SK-N-MC (cell line): ENCODE results near the gene GLB1L3.

Experiments
- DNase-seq: peaks from one replicate; pipeline ENCODE4 v3.0.0-alpha.2; 2011; ENCODE audit warnings: low read depth, low spot score
- H3K27ac ChIP-seq: fragments of 200-600 bp; sonication (generic); 2 replicates; pipeline ENCODE4 v1.5.1; 2016; ENCODE audit warnings: mixed run types
- H3K36me3 ChIP-seq: fragments of 200-600 bp; sonication (generic); 2 replicates; pipeline ENCODE4 v1.6.1; 2017; ENCODE audit warnings: antibody characterized with exemption, low read length, mixed read lengths; ENCODE audit not compliant: insufficient read depth
- H3K4me3 ChIP-seq: fragments of 200-600 bp; sonication (generic); 2 replicates; pipeline ENCODE4 v1.5.1; 2016
- H3K9ac ChIP-seq: fragments of 200-600 bp; sonication (generic); 2 replicates; pipeline ENCODE4 v1.8.0; 2017; ENCODE audit warnings: mixed run types, mixed read lengths; ENCODE audit not compliant: insufficient read length
- H3K9me3 ChIP-seq: fragments of 200-600 bp; sonication (generic); 2 replicates; pipeline ENCODE4 v1.6.1; 2017; ENCODE audit warnings: low read depth, mild to moderate bottlenecking, antibody characterized with exemption, low read length, moderate library complexity, mixed read lengths
- EZH2 ChIP-seq: fragments of 200-600 bp; sonication (generic); IDR thresholded peaks from one replicate; pipeline ENCODE4 v1.6.1; 2017; ENCODE audit warnings: antibody characterized with exemption
- FOXP2 ChIP-seq: optimal IDR thresholded peaks from 2 replicates; pipeline ENCODE3; 2011; ENCODE audit warnings: mild to moderate bottlenecking, moderate library complexity; ENCODE audit not compliant: insufficient read depth; ENCODE audit errors: extremely low read length, control extremely low read depth
- POLR2AphosphoS5 ChIP-seq: IDR thresholded peaks from 2 replicates; pipeline ENCODE4 v1.6.1; 2012; ENCODE audit warnings: mild to moderate bottlenecking, low read depth, low read length, borderline replicate concordance

The GLB1L3 gene

GRCh38 chr11:134288486-134288885 lies 12.3 kb downstream of the GLB1L3 start:
- no peak overlapping the region for H3K9ac ChIP-seq
- TF ChIP-seq FOXP2 (no peak), POLR2AphosphoS5 (no peak), EZH2 (no peak)
- H3K9me3 ChIP-seq, result no peaks in the 10 kb centered on the region
- no peak overlapping the region for H3K4me3 ChIP-seq
- no peaks in the 10 kb centered on the region for H3K36me3 ChIP-seq
- DNase-seq, result no peak
- H3K27ac ChIP-seq, result no peak overlapping the region

GRCh38 chr11:134289167-134289566 lies 13.0 kb downstream of the GLB1L3 start:
- Histone ChIP-seq H3K27ac (no peak overlapping the region), H3K9ac (no peak overlapping the region), H3K36me3 (no peaks in the 10 kb centered on the region), H3K4me3 (no peak overlapping the region), H3K9me3 (no peaks in the 10 kb centered on the region)
- TF ChIP-seq POLR2AphosphoS5, result no peak
- no peak for TF ChIP-seq EZH2
- no peak for TF ChIP-seq FOXP2
- no peak for DNase-seq

- Histone ChIP-seq H3K27ac (no peak overlapping the region), H3K4me3 (no peak overlapping the region), H3K9ac (no peak overlapping the region), H3K36me3 (no peaks in the 10 kb centered on the region), H3K9me3 (no peaks in the 10 kb centered on the region)
- DNase-seq, result no peak
- no peak for TF ChIP-seq EZH2
- TF ChIP-seq POLR2AphosphoS5, result no peak
- TF ChIP-seq FOXP2, result no peak
These were observed 13.6 kb downstream of the GLB1L3 start for GRCh38 chr11:134289789-134290188.

- Histone ChIP-seq H3K27ac (no peak overlapping the region), H3K4me3 (no peak overlapping the region), H3K9ac (no peak overlapping the region), H3K9me3 (no peaks in the 10 kb centered on the region), H3K36me3 (no peaks in the 10 kb centered on the region)
- DNase-seq, result no peak
- TF ChIP-seq FOXP2 (no peak), EZH2 (no peak), POLR2AphosphoS5 (no peak)
These were observed 14.5 kb downstream of the GLB1L3 start for GRCh38 chr11:134290646-134291045.

- no peak overlapping the region for H3K9ac ChIP-seq
- no peaks in the 10 kb centered on the region for H3K9me3 ChIP-seq
- no peaks in the 10 kb centered on the region for H3K36me3 ChIP-seq
- no peak overlapping the region for H3K27ac ChIP-seq
- DNase-seq, result no peak
- H3K4me3 ChIP-seq, result no peak overlapping the region
- TF ChIP-seq POLR2AphosphoS5 (no peak), FOXP2 (no peak), EZH2 (no peak)
These were observed 15.0 kb downstream of the GLB1L3 start for GRCh38 chr11:134291196-134291595.

- Histone ChIP-seq H3K9me3 (no peaks in the 10 kb centered on the region), H3K4me3 (no peak overlapping the region), H3K27ac (no peak overlapping the region), H3K36me3 (no peaks in the 10 kb centered on the region), H3K9ac (no peak overlapping the region)
- no peak for DNase-seq
- TF ChIP-seq FOXP2 (no peak), EZH2 (no peak), POLR2AphosphoS5 (no peak)
These were observed 16.5 kb downstream of the GLB1L3 start for GRCh38 chr11:134292661-134293060.

- Histone ChIP-seq H3K36me3 (no peaks in the 10 kb centered on the region), H3K9me3 (no peaks in the 10 kb centered on the region), H3K9ac (no peak overlapping the region), H3K4me3 (no peak overlapping the region), H3K27ac (no peak overlapping the region)
- no peak for DNase-seq
- TF ChIP-seq POLR2AphosphoS5 (no peak), EZH2 (no peak), FOXP2 (no peak)
These were observed 17.2 kb downstream of the GLB1L3 start for GRCh38 chr11:134293119-134294113.

GRCh38 chr11:134294664-134295063 lies 18.5 kb downstream of the GLB1L3 start:
- H3K9ac ChIP-seq, result no peak overlapping the region
- H3K9me3 ChIP-seq, result no peaks in the 10 kb centered on the region
- H3K4me3 ChIP-seq, result no peak overlapping the region
- no peak overlapping the region for H3K27ac ChIP-seq
- TF ChIP-seq POLR2AphosphoS5 (no peak), EZH2 (no peak), FOXP2 (no peak)
- no peaks in the 10 kb centered on the region for H3K36me3 ChIP-seq
- no peak for DNase-seq
